ENCODE data around the gene RNF225. TPM values are rescaled to one million over a fixed set of nuclear protein-coding genes. Genes with fewer than 3 reads are reported as not detected.
"Not testable (repeated sequence)": the region's sequence is repeated elsewhere in the genome, so short reads cannot be mapped to it uniquely, and the experiment has no call there.

RNF225 gene
- total and polyA plus RNA-seq, 2 of the 13 experiments (the other 11 are each of a cell fraction or from before 2014, with no cell fraction given), result not detected

DNA sequence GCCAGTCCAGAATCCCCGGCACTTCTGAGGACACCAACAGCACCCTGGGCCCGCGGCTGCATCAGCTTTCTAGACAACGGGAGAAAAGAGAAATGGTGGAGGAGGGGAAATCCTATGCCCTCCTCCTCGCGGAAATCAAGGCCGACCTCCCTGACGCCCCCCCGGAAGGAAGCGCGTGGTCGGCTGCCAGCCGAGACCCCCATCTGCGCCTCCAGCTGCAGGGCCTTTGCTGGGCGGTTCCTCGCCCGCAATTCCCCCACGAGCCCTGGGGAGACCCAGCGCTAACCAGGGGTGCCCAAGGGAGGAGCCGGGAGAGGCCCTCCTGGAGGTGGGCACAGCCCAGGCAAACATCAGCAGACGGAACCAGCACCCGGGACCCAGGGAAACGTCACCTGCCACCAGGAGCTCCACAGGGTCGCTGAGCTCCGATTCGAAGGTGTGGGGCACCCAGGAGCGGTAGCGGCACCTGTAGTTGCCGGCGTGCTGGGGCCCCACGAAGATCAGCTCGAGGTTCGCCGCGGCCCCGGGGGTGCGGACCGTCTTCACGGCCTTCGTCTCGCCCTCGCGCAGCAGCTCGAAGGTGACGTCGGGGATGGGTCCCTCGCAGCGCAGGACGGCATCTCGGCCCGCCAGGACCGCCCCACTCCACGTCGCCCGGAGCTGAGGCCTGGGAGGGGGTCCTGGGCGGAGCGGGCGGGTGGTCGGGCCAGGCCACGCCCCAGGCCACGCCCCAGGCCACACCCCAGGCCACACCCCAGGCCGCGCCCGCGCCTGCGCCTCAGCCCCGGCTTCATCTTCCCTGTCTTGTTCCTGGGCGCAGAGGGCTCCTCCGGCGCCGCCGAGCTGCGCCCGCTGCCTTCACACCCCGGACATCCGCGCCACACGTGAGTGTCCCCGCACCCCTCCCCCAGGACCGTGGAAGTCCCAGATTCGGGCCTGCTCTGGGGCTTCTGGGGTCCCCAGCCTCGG, 48.2 kb upstream of the RNF225 start:
- WGBS (ENCODE audit: low lambda C conversion rate), result 95% methylated on average over 55 of the region's 82 CpGs
- no peak for TF ChIP-seq ZNF570 (CRISPR knock-in tag; IDR thresholded peaks at IDR 0.05; ENCODE audit: borderline replicate concordance)
- TF ChIP-seq AGO2 (optimal IDR thresholded peaks at IDR 0.05; ENCODE audit: low read depth, low read length), result peak; percentile 63
- TF ChIP-seq RBFOX2 (IDR thresholded peaks at IDR 0.05; ENCODE audit: low read depth, low read length), result peak; percentile 43; the same call in 1 of the 2 replicates
- TF ChIP-seq, protein P1, sequence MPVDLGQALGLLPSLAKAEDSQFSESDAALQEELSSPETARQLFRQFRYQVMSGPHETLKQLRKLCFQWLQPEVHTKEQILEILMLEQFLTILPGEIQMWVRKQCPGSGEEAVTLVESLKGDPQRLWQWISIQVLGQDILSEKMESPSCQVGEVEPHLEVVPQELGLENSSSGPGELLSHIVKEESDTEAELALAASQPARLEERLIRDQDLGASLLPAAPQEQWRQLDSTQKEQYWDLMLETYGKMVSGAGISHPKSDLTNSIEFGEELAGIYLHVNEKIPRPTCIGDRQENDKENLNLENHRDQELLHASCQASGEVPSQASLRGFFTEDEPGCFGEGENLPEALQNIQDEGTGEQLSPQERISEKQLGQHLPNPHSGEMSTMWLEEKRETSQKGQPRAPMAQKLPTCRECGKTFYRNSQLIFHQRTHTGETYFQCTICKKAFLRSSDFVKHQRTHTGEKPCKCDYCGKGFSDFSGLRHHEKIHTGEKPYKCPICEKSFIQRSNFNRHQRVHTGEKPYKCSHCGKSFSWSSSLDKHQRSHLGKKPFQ (CRISPR knock-in tag; IDR thresholded peaks at IDR 0.05; ENCODE audit: insufficient replicate concordance), result no peak
- Histone ChIP-seq H3K4me2 (ENCODE audit: low read depth, low read length) (no peak overlapping the region), H4K20me1 (ENCODE audit: insufficient read depth, low read length) (no peaks in the 10 kb centered on the region), H3K4me1 (ENCODE audit: insufficient read depth, low read length) (peaks cover 23% of the 10 kb centered on the region), H3K9me3 (ENCODE audit: low read length) (no peaks in the 10 kb centered on the region), H2AFZ (ENCODE audit: low read length) (no peak overlapping the region), H3K36me3 (replicated peaks in 1 of 2; ENCODE audit: control insufficient read depth in 1 of 2, insufficient read depth in 2 of 2, low read length in 2 of 2) (no peaks in the 10 kb centered on the region), H3K27ac (ENCODE audit: extremely low read length, insufficient read depth, low read length) (no peak overlapping the region), H3K79me2 (ENCODE audit: insufficient read depth, low read length) (no peaks in the 10 kb centered on the region), H3K27me3 (ENCODE audit: control insufficient read depth in 1 of 2, insufficient read depth in 2 of 2, low read length in 2 of 2) (no peaks in the 10 kb centered on the region), H3K9ac (ENCODE audit: insufficient read depth, low read depth, low read length) (no peak overlapping the region), H3K4me3 (replicated peaks in 1 of 3; ENCODE audit: insufficient read depth in 1 of 3, low read depth in 2 of 3, low read length in 3 of 3) (no peak overlapping the region)
- intact Hi-C loops (cut with micrococcal nuclease; ENCODE audit: unreplicated experiment), result no loop called here
- in situ Hi-C loops (cut with HindIII; ENCODE audit: extremely low pct_ligation_motif_present, low pct_unique_long_range_greater_than_20kb), result no loop called here
- CTCF ChIA-PET (ENCODE audit: low intra/inter-chr PET ratio, low total read pairs), result no interaction called here
- ATAC-seq (no peak), FAIRE-seq (no peak), DNase-seq (ENCODE audit: low spot score) (no peak)
- no TSS peak for BruUV-seq (replicated peaks)
- POLR2A ChIA-PET, result interaction anchor here (2.1 kb wide), 1 partner anchor 15 kb away, joined by 8 read pairs; the partner anchor contains the start of gene ZNF497

DNA sequence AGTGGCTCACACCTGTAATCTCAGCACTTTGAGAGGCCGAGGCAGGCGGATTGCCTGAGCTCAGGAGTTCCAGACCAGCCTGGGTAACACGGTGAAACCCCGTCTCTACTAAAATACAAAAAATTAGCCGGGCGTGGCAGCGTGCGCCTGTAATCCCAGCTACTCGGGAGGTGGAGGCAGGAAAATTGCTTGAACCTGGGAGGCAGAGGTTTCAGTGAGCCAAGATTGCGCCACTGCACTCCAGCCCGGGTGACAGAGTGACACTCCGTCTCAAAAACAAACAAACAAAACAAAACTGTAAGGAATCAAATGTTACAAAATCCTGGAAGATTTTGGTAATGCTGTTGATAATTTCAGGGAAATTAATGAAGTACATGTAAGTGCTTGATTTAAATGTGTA, 47.4 kb upstream of the RNF225 start:
- ATAC-seq; H3K4me3 ChIP-seq (replicated peaks in 1 of 3; ENCODE audit: insufficient read depth in 1 of 3, low read depth in 2 of 3, low read length in 3 of 3); H3K79me2 ChIP-seq (ENCODE audit: insufficient read depth, low read length); H3K9ac ChIP-seq (ENCODE audit: insufficient read depth, low read depth, low read length); H3K27me3 ChIP-seq (ENCODE audit: control insufficient read depth in 1 of 2, insufficient read depth in 2 of 2, low read length in 2 of 2); H2AFZ ChIP-seq (ENCODE audit: low read length); CTCF ChIA-PET (ENCODE audit: low intra/inter-chr PET ratio, low total read pairs); FAIRE-seq; H3K9me3 ChIP-seq (ENCODE audit: low read length); intact Hi-C loops (cut with micrococcal nuclease; ENCODE audit: unreplicated experiment); H3K27ac ChIP-seq (ENCODE audit: extremely low read length, insufficient read depth, low read length); in situ Hi-C loops (cut with HindIII; ENCODE audit: extremely low pct_ligation_motif_present, low pct_unique_long_range_greater_than_20kb); BruUV-seq (replicated peaks); H4K20me1 ChIP-seq (ENCODE audit: insufficient read depth, low read length); H3K36me3 ChIP-seq (replicated peaks in 1 of 2; ENCODE audit: control insufficient read depth in 1 of 2, insufficient read depth in 2 of 2, low read length in 2 of 2); DNase-seq (ENCODE audit: low spot score); H3K4me2 ChIP-seq (ENCODE audit: low read depth, low read length): not testable (repeated sequence)
- POLR2A ChIA-PET, result interaction anchor here (1.5 to 2.1 kb wide), 2 partner anchors 14 to 15 kb away, joined by 5 to 8 read pairs; partner anchors contain the start of gene ZNF497
- peaks cover 32% of the 10 kb centered on the region for H3K4me1 ChIP-seq (ENCODE audit: insufficient read depth, low read length)
- 70% methylated on average over 12 of the region's 12 CpGs for WGBS (ENCODE audit: low lambda C conversion rate)
- TF ChIP-seq ZNF460 (CRISPR knock-in tag; IDR thresholded peaks at IDR 0.05; ENCODE audit: borderline replicate concordance), result peak; percentile 81
